ENCODE results near the gene TNFAIP6.

DNA sequence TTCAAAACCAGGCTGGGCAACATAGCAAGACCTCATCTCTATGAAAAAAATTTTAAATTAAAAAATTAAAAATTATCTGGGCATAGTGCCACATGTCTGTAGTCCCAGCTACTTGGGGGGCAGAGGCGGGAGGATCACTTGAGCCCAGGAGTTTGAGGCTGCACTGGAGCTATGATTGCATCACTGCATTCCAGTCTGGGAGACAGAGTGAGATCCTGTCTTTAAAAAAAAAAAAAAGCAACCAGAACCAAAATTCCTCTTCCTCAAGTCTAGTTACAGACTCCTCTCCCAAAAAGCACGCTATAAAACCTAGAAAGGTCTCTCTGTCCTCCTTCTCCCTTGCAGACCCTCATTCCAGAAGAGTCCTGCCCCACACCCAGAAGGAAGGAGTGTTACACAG lies 23.9 kb downstream of the TNFAIP6 start:
- TF ChIP-seq, protein P1, sequence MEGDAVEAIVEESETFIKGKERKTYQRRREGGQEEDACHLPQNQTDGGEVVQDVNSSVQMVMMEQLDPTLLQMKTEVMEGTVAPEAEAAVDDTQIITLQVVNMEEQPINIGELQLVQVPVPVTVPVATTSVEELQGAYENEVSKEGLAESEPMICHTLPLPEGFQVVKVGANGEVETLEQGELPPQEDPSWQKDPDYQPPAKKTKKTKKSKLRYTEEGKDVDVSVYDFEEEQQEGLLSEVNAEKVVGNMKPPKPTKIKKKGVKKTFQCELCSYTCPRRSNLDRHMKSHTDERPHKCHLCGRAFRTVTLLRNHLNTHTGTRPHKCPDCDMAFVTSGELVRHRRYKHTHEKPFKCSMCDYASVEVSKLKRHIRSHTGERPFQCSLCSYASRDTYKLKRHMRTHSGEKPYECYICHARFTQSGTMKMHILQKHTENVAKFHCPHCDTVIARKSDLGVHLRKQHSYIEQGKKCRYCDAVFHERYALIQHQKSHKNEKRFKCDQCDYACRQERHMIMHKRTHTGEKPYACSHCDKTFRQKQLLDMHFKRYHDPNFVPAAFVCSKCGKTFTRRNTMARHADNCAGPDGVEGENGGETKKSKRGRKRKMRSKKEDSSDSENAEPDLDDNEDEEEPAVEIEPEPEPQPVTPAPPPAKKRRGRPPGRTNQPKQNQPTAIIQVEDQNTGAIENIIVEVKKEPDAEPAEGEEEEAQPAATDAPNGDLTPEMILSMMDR (IDR thresholded peaks at IDR 0.05) = no peak
- no peak for TF ChIP-seq ZFX (IDR thresholded peaks at IDR 0.05; ENCODE audit: borderline replicate concordance)

Measured in 22Rv1 (cell line).